GM12875 (cell line): ENCODE results near the gene ASTN2.
A peak's percentile ranks its signal among the peaks of the same experiment; 100 is the strongest.

Experiments used
- H3K4me3 ChIP-seq: one replicate; pipeline ENCODE4 v1.5.1; 2011; ENCODE audit warnings: low read depth, low read length, control low read depth
- TF ChIP-seq, protein P1 (sequence below): IDR thresholded peaks from 2 replicates; pipeline ENCODE4 v1.5.1; 2011; ENCODE audit warnings: low read depth, mild to moderate bottlenecking, control low read depth, inconsistent platforms, low read length, moderate library complexity, borderline replicate concordance; ENCODE audit not compliant: insufficient read depth

ASTN2 gene

DNA sequence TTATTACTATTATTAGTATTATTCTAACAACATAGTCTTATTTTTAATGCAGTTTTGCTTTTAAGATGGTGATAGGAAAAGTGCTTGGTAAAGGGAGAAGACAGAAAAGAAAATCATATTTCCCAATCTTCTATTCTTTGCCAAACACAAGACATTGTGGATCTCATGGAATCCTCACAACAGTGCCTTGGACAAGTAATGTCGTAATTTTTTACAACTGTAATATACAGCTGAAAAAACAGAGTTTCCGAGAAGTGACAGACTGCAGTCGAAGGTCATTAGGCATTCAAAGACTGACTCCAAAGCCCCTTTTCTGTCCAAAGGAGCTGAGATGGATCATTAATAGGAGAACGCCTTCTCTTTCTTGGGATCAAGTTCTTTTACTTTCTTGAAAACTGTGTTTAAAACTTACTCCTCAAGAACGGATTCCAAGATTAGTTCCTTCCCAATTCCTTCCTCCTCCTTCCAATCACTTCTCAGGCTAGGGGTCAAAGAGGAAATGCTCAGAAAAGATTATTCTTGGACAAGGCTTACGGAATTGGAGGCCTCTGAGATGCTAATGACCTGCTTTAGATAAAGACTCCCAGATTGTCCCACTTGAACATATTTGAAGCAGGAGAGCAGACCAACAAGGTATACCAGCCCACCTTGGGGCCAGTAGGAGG is 752.1 kb downstream of the ASTN2 start:
- H3K4me3 ChIP-seq, result no peak overlapping the region
- TF ChIP-seq, protein P1, sequence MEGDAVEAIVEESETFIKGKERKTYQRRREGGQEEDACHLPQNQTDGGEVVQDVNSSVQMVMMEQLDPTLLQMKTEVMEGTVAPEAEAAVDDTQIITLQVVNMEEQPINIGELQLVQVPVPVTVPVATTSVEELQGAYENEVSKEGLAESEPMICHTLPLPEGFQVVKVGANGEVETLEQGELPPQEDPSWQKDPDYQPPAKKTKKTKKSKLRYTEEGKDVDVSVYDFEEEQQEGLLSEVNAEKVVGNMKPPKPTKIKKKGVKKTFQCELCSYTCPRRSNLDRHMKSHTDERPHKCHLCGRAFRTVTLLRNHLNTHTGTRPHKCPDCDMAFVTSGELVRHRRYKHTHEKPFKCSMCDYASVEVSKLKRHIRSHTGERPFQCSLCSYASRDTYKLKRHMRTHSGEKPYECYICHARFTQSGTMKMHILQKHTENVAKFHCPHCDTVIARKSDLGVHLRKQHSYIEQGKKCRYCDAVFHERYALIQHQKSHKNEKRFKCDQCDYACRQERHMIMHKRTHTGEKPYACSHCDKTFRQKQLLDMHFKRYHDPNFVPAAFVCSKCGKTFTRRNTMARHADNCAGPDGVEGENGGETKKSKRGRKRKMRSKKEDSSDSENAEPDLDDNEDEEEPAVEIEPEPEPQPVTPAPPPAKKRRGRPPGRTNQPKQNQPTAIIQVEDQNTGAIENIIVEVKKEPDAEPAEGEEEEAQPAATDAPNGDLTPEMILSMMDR, result no peak

DNA sequence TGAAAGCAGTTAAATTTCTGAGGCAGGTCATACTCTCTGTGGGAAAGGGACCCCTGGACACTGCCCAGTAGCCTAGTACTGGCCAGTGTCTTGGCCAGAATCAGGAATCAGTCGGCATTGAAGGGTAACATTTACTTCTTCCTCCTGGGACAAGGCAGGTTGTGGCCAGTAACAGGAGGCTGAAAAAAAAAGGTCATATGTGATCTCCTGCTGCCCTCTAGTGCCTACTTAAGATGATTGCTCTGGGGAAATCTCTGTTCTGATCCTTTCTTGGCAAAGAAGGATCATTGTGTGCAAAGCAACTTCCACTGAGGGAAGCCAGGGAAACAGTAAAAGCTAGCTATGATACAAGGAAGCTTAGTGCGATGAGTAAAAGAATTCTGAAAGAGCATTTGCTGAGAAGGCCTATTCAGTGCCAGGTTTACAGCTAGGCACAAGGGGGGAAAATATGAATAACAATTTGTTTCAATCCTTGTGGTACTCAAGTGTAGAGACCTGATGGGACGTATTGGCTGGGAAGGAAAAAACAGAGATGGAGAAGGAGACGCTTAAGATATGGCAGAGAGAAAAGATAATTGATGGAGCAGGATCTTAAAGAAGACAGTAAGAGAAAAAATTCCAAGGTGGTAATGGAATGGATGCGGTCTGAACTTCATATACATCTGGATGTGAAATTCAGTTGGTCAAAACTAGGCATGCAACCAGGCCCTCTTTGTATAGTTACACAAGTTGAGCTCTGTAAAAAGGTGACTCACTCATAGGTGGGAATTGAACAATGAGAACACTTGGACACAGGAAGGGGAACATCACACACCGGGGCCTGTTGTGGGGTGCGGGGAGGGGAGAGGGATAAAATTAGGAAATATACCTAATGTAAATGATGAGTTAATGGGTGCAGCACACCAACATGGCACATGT is 753.6 kb downstream of the ASTN2 start:
- no peak overlapping the region for H3K4me3 ChIP-seq

DNA sequence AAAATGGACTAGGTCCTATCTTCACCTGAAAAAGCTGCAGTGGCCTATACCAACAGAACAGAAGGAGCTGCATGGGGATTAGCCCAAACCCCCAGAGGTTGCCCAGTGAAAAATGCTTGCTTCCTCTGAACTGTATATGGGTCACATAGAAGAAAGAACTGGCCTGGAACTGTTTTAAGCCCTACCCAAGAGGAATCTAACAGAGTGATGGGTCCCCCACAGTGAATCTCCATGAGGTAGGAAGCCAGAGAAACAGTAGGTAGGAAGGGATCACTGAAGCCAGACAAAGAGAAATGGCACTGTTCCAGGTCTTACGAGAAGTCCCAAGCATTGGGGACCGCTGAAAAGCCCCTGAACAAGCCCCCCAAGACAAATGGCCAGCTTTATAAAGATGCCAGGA is 756.6 kb downstream of the ASTN2 start:
- TF ChIP-seq, protein P1, result no peak
- H3K4me3 ChIP-seq, result no peak overlapping the region

More for the DNA sequence above, 753.6 kb downstream of the ASTN2 start:
- TF ChIP-seq, protein P1, result peak; percentile 63; the same call in 1 of the 2 replicates

DNA sequence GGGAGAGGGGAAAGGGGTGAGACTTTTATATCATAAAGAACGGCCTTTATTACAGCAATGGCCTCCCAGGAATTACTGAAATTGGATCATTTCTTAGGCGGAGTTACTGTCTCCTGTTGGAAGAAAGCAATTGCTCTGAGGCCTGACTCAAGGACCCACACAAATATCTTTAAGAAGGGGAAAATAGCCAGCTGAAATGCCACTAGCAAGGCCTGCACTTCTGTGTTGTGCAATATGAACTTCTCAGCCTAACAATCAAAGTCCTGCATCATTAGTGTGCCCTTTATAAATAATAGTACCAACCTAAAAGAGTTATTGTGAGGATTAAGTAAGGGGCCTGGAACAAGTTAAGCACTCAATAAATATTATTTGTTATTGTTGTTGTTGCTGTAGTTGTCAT is 757.9 kb downstream of the ASTN2 start:
- TF ChIP-seq, protein P1, result no peak
- no peak overlapping the region for H3K4me3 ChIP-seq

DNA sequence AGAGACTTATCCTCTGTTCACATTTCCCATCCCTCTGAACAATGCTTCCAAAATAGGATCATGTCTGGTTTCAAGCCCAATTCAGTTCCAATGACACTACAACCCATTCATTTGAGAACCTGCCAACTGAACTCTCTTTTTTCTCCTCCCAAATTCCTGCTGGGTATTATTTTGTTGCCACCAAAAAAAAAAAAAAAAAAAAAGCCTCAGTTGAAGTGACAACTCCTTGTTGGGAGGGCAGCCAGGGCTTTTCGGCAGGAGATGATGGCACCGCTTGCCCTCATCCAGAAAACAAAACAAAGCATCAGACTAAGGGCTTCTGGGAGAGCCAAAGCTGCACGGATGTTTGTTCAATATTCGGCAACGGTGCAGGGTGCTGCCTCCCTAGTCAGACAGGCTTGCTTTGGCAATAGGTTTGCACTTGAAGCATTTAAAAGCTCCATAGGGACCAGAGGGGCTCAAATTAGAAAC is 758.3 kb downstream of the ASTN2 start:
- TF ChIP-seq, protein P1, result no peak
- no peak overlapping the region for H3K4me3 ChIP-seq

DNA sequence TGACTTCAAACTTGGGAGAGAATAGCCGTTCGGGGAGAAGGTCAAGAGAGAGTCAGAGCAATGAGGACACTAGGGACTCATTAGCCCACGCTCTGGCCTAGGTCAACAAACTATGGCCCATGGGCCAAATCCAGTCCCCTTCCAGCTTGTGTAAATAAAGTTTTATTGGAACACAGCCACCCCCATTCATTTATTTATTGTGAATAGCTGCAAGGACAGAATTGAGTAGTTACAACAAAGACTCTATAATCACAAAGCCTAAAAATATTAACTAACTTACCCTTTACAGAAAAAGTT is 760.9 kb downstream of the ASTN2 start:
- TF ChIP-seq, protein P1, result no peak
- H3K4me3 ChIP-seq, result no peak overlapping the region
